Progenitor cell of endocrine pancreas (in vitro differentiated cells): ENCODE measurements around the gene ASXL1. TPM values are rescaled to one million over a fixed set of nuclear protein-coding genes. Genes with fewer than 3 reads are reported as not detected.

ENCODE experiments used
- DNase-seq: peaks from one replicate; pipeline ENCODE4 v3.0.0; 2021; ENCODE audit warnings: low spot score; ENCODE audit not compliant: unreplicated experiment
- H3K27ac Mint-ChIP-seq: 2 replicates; pipeline ENCODE4 v1.8.0; 2021; ENCODE audit warnings: mild to moderate bottlenecking, moderate library complexity, mixed read lengths
- H3K27me3 Mint-ChIP-seq: 2 replicates; pipeline ENCODE4 v1.8.0; 2021; ENCODE audit warnings: mixed read lengths
- H3K36me3 Mint-ChIP-seq: 2 replicates; pipeline ENCODE4 v1.8.0; 2022; ENCODE audit warnings: mixed read lengths; ENCODE audit not compliant: insufficient read depth
- H3K4me1 Mint-ChIP-seq: 2 replicates; pipeline ENCODE4 v1.8.0; 2021; ENCODE audit warnings: low read depth, mixed read lengths
- H3K4me3 Mint-ChIP-seq: 2 replicates; pipeline ENCODE4 v1.8.0; 2021; ENCODE audit warnings: low read depth, mild to moderate bottlenecking, moderate library complexity, mixed read lengths
- H3K9me3 Mint-ChIP-seq: 2 replicates; pipeline ENCODE4 v1.8.0; 2021; ENCODE audit warnings: low read depth, mixed read lengths
- CTCF ChIP-seq: fragments of 200-600 bp; sonication (generic); IDR thresholded peaks from one replicate; pipeline ENCODE4 v1.5.0; 2021; ENCODE audit warnings: antibody characterized with exemption, mild to moderate bottlenecking; ENCODE audit not compliant: unreplicated experiment
- total RNA-seq: library from RNA; stranded (reverse); gene quantifications from 2 replicates; pipeline ENCODE4 v1.2.1, GENCODE V29; 2021

The ASXL1 gene
- total RNA-seq, 1 donor from 2014 or later = 201 TPM

- DNase-seq = peak; percentile 60
- H3K27ac Mint-ChIP-seq = peak overlapping the region; percentile 98
- H3K4me3 Mint-ChIP-seq = peak overlapping the region; percentile 50
- no peaks in the 10 kb centered on the region for H3K9me3 Mint-ChIP-seq
- no peaks in the 10 kb centered on the region for H3K27me3 Mint-ChIP-seq
- peaks cover 83% of the 10 kb centered on the region for H3K4me1 Mint-ChIP-seq
- no peak for TF ChIP-seq CTCF
- H3K36me3 Mint-ChIP-seq = peaks cover 12% of the 10 kb centered on the region
These were observed 117.1 kb downstream of the ASXL1 start for GRCh38 chr20:32474967-32475811.

GRCh38 chr20:32476684-32477593, 118.8 kb downstream of the ASXL1 start:
- no peaks in the 10 kb centered on the region for H3K27me3 Mint-ChIP-seq
- peak; percentile 8 for DNase-seq
- no peak for TF ChIP-seq CTCF
- H3K4me1 Mint-ChIP-seq = peaks cover 90% of the 10 kb centered on the region
- peak overlapping the region; percentile 98 for H3K27ac Mint-ChIP-seq
- H3K36me3 Mint-ChIP-seq = peaks cover 5% of the 10 kb centered on the region
- H3K4me3 Mint-ChIP-seq = no peak overlapping the region
- H3K9me3 Mint-ChIP-seq = no peaks in the 10 kb centered on the region

- Mint-ChIP-seq H3K4me3 (no peak overlapping the region), H3K4me1 (peaks cover 82% of the 10 kb centered on the region), H3K27me3 (no peaks in the 10 kb centered on the region), H3K9me3 (no peaks in the 10 kb centered on the region), H3K36me3 (peaks cover 4% of the 10 kb centered on the region), H3K27ac (peak overlapping the region; percentile 71)
- peak; percentile 6 for DNase-seq
- no peak for TF ChIP-seq CTCF
These were observed 119.7 kb downstream of the ASXL1 start for GRCh38 chr20:32477594-32478512.

- TF ChIP-seq CTCF = no peak
- no peaks in the 10 kb centered on the region for H3K27me3 Mint-ChIP-seq
- H3K9me3 Mint-ChIP-seq = no peaks in the 10 kb centered on the region
- DNase-seq = no peak
- H3K36me3 Mint-ChIP-seq = peaks cover 1% of the 10 kb centered on the region
- H3K4me3 Mint-ChIP-seq = no peak overlapping the region
- H3K4me1 Mint-ChIP-seq = peaks cover 76% of the 10 kb centered on the region
- H3K27ac Mint-ChIP-seq = no peak overlapping the region
These were observed 120.4 kb downstream of the ASXL1 start for GRCh38 chr20:32478576-32478975.
